Colonic mucosa (tissue), 4 donors: Measurements from ENCODE around the gene HYAL4. TPM values are rescaled to one million over a fixed set of nuclear protein-coding genes. Genes with fewer than 3 reads are reported as not detected.
"Not testable (repeated sequence)": the region's sequence is repeated elsewhere in the genome, so short reads cannot be mapped to it uniquely, and the experiment has no call there.

ENCODE experiments used
- DNase-seq: peaks from one replicate; pipeline ENCODE4 v3.0.0-alpha.2; 2020
- H3K27ac ChIP-seq: fragments of 200-600 bp; one replicate; pipeline ENCODE4 v1.8.0; 2021
- H3K27me3 ChIP-seq: fragments of 200-600 bp; one replicate; pipeline ENCODE4 v1.8.0; 2021
- H3K36me3 ChIP-seq: fragments of 200-600 bp; one replicate; pipeline ENCODE4 v1.8.0; 2021
- H3K4me1 ChIP-seq: fragments of 200-600 bp; one replicate; pipeline ENCODE4 v1.8.0; 2021; ENCODE audit warnings: mild to moderate bottlenecking
- H3K4me3 ChIP-seq: fragments of 200-600 bp; one replicate; pipeline ENCODE4 v1.8.0; 2021
- H3K9ac ChIP-seq, 2 donors: one replicate each; pipeline ENCODE4 v1.7.0; 2013; ENCODE audit warnings: control low read depth in 2 of 2, low read depth in 2 of 2, low read length in 2 of 2
- H3K9me3 ChIP-seq: fragments of 200-600 bp; one replicate; pipeline ENCODE4 v1.8.0; 2021
- CTCF ChIP-seq: fragments of 200-600 bp; IDR thresholded peaks from one replicate; pipeline ENCODE4 v1.8.0; 2022; ENCODE audit warnings: antibody characterized with exemption, mild to moderate bottlenecking
- intact Hi-C: fragments of 100-400 bp; cut with DNase I; formaldehyde crosslinking; loops from one replicate; pipeline ENCODE4 v1.14.1; 2022
- total RNA-seq, 2 donors: library from RNA; stranded (reverse); fragmentation: NEBNext Ultra II Directional in 1 of 2; extraction: Animal tissue kit (Norgen Biotek cat#: 25700) in 1 of 2; gene quantifications; one replicate each; pipeline ENCODE4 v1.2.1, GENCODE V29; 2021
- donor health status: healthy.
- donor health status: DM: no; HTN: no; CAD: no.
- donor health status: DM: no; HTN: no; CAD: no.

The HYAL4 gene
- total RNA-seq, 2 donors from 2014 or later, result not detected

GRCh38 chr7:123883154-123883553 is 38.2 kb downstream of the HYAL4 start:
- Histone ChIP-seq H3K9ac (no peak overlapping the region), H3K9me3 (no peaks in the 10 kb centered on the region), H3K27me3 (no peaks in the 10 kb centered on the region), H3K36me3 (no peaks in the 10 kb centered on the region), H3K27ac (no peak overlapping the region), H3K4me1 (no peaks in the 10 kb centered on the region), H3K4me3 (no peak overlapping the region)
- TF ChIP-seq CTCF, result no peak
- intact Hi-C loops, result no loop called here
- DNase-seq, result no peak

GRCh38 chr7:123888192-123888591 is 43.2 kb downstream of the HYAL4 start:
- Histone ChIP-seq H3K4me1 (no peaks in the 10 kb centered on the region), H3K27ac (no peak overlapping the region), H3K4me3 (no peak overlapping the region), H3K36me3 (no peaks in the 10 kb centered on the region), H3K9ac (no peak overlapping the region), H3K27me3 (no peaks in the 10 kb centered on the region), H3K9me3 (no peaks in the 10 kb centered on the region)
- no peak for TF ChIP-seq CTCF
- DNase-seq, result no peak
- intact Hi-C loops, result no loop called here

- H3K36me3 ChIP-seq, DNase-seq, H3K4me1 ChIP-seq, H3K9me3 ChIP-seq, H3K27ac ChIP-seq, H3K9ac ChIP-seq, intact Hi-C loops, H3K4me3 ChIP-seq, H3K27me3 ChIP-seq: not testable (repeated sequence)
Measured at GRCh38 chr7:123894753-123895152, 49.8 kb downstream of the HYAL4 start.

- no peaks in the 10 kb centered on the region for H3K4me1 ChIP-seq
- no peak overlapping the region for H3K9ac ChIP-seq
- H3K27me3 ChIP-seq, result no peaks in the 10 kb centered on the region
- H3K27ac ChIP-seq, result no peak overlapping the region
- no peak for TF ChIP-seq CTCF
- H3K9me3 ChIP-seq, result no peaks in the 10 kb centered on the region
- H3K4me3 ChIP-seq, result no peak overlapping the region
- intact Hi-C loops, result no loop called here
- no peak for DNase-seq
- no peaks in the 10 kb centered on the region for H3K36me3 ChIP-seq
Measured at GRCh38 chr7:123901101-123901500, 56.1 kb downstream of the HYAL4 start.

GRCh38 chr7:123905714-123906113 is 60.7 kb downstream of the HYAL4 start:
- TF ChIP-seq CTCF, result no peak
- Histone ChIP-seq H3K4me1 (no peaks in the 10 kb centered on the region), H3K27me3 (no peaks in the 10 kb centered on the region), H3K9me3 (no peaks in the 10 kb centered on the region), H3K27ac (no peak overlapping the region), H3K36me3 (no peaks in the 10 kb centered on the region), H3K4me3 (no peak overlapping the region), H3K9ac (no peak overlapping the region)
- no peak for DNase-seq
- intact Hi-C loops, result no loop called here

- no peak overlapping the region for H3K27ac ChIP-seq
- peak; percentile 23 for TF ChIP-seq CTCF
- no peaks in the 10 kb centered on the region for H3K4me1 ChIP-seq
- no peak overlapping the region for H3K9ac ChIP-seq
- no peaks in the 10 kb centered on the region for H3K27me3 ChIP-seq
- H3K9me3 ChIP-seq, result no peaks in the 10 kb centered on the region
- no peaks in the 10 kb centered on the region for H3K36me3 ChIP-seq
- peak; percentile 53 for DNase-seq
- H3K4me3 ChIP-seq, result no peak overlapping the region
- intact Hi-C loops, result no loop called here
Measured at GRCh38 chr7:123916240-123916724, 71.3 kb downstream of the HYAL4 start.
